Motor neuron (in vitro differentiated cells): ENCODE data around the gene COL9A2. TPM values are rescaled to one million over a fixed set of nuclear protein-coding genes. Genes with fewer than 3 reads are reported as not detected.

Experiments
- ATAC-seq, 8 experiments: fragments of 200-7000 bp; cut with Tn5 transposase; replicated peaks in 6 of 8; 2 replicates each; pipeline ENCODE4 v1.8.0; 2021; ENCODE audit warnings: mild to moderate bottlenecking in 8 of 8, moderate library complexity in 8 of 8
- H3K27ac ChIP-seq, 2 donors: fragments of 250-450 bp; sonication (Bioruptor Pico); 2 replicates each; pipeline ENCODE4 v1.9.0; 2021; ENCODE audit warnings: antibody characterized with exemption in 2 of 2, mild to moderate bottlenecking in 2 of 2, moderate library complexity in 1 of 2
- H3K4me1 ChIP-seq, 2 donors: fragments of 250-450 bp; sonication (Bioruptor Pico); replicated peaks in 1 of 2; 2 replicates each; pipeline ENCODE4 v1.6.1; 2021; ENCODE audit warnings: antibody characterized with exemption in 2 of 2, mild to moderate bottlenecking in 2 of 2, moderate library complexity in 1 of 2
- H3K4me3 ChIP-seq, 5 donors: fragments of 250-450 bp; sonication (Bioruptor Pico); 2 replicates each; pipeline ENCODE4 v1.9.0; 2021; ENCODE audit warnings: antibody characterized with exemption in 5 of 5, mild to moderate bottlenecking in 5 of 5, moderate library complexity in 4 of 5
- WGBS, 10 experiments: fragments of 450-650 bp; shearing (Covaris generic); methylation state at CpG; one replicate each; pipeline ENCODE4 v1.0.0; 2022; 5-methylcytosine and 5-hydroxymethylcytosine counted together
- in situ Hi-C, 9 experiments: fragments of 400-800 bp; cut with MboI; loops; one replicate each; pipeline ENCODE4 v1.15.0; 2021; ENCODE audit warnings: low sequenced_read_pairs in 9 of 9, low pct_unique_long_range_greater_than_20kb in 2 of 9; ENCODE audit not compliant: unreplicated experiment in 9 of 9
- total RNA-seq, 8 experiments: library from RNA; unstranded; fragments of 300-600 nt; gene quantifications; 2 replicates each; pipeline versions ENCODE4 v1.2.3 to v1.2.4, GENCODE V29; 2022

The COL9A2 gene
- total RNA-seq, 8 experiments from 2014 or later: 0.87 to 7.1 (median 1.6) TPM

DNA sequence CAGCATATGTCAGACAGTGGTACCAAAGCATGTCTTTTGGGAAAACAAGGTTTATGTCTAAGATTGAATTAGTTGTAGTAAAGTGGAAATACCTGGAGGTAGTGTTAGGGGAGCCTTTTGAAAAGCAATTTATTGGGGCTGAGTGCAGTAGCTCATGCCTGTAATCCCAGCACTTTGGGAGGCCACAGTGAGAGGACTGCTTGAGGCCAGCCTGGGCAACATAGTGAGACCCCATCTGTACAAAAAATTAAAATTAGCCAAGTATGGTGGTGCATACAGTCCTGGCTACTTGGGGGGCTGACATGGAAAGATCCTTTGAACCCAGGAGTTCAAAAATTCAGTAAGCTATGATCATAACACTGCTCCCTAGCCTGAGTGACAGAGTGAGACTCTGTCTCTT, 51.8 kb downstream of the COL9A2 start:
- in situ Hi-C loops: no loop called here
- no peak for ATAC-seq
- no peaks in the 10 kb centered on the region for H3K4me1 ChIP-seq
- no peak overlapping the region for H3K27ac ChIP-seq
- no peak overlapping the region for H3K4me3 ChIP-seq

DNA sequence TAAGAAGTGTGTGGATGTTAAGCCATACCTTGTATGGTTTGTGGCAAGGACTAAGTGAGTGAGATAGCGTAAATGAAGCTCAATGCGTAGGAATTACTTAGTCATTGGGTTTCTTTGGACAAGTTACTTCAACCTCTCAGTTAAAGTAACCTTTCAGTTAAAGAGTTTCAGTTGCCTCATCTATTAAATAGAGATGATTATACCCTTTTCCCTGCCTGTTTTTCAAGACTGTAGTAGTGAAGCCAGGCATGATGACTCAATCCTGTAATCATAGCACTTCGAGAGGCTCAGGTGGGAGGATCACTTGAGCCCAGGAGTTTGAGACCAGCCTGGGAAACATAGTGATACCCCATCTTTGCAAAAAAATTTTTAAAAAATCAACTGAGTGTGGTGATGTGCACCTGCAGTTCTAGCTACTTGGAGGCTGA, 52.7 kb downstream of the COL9A2 start:
- H3K4me3 ChIP-seq: no peak overlapping the region
- 90 to 100% (median 100%) methylated on average over 1 to 3 of the region's 3 CpGs; no CpG with 5 or more reads in 1 of the 10 experiments for WGBS, 10 experiments
- peaks cover under 1% of the 10 kb centered on the region in 2 donors for H3K4me1 ChIP-seq
- no peak overlapping the region for H3K27ac ChIP-seq
- in situ Hi-C loops: no loop called here
- ATAC-seq: no peak

DNA sequence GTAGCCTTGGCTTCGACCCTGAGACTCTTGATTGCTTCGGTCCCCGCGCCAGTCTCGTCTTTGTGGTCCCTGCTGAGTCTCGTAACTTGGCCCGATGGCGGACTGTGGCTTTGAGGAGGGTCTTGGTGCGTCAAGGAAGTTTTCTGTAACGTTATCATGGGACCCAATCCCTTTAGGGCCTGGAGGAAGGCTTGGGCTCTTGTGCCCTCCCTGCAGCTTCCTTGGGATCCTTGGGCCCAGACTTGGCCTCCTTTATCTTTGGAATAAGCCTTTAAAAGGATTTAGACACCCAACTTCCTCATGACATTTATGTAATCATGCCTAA, 58.7 kb downstream of the COL9A2 start:
- H3K27ac ChIP-seq: peak overlapping the region; percentile 70 to 90
- peak in 2 of 8 experiments; percentile 1 to 4 for ATAC-seq
- H3K4me3 ChIP-seq: peak overlapping the region; percentile 78 to 94 (median 81)
- WGBS, 10 experiments: 0 to 2% (median 0%) methylated on average over 1 to 10 of the region's 10 CpGs; no CpG with 5 or more reads in 3 of the 10 experiments
- peaks cover 12 to 13% of the 10 kb centered on the region in 2 donors for H3K4me1 ChIP-seq
- in situ Hi-C loops: no loop called here

DNA sequence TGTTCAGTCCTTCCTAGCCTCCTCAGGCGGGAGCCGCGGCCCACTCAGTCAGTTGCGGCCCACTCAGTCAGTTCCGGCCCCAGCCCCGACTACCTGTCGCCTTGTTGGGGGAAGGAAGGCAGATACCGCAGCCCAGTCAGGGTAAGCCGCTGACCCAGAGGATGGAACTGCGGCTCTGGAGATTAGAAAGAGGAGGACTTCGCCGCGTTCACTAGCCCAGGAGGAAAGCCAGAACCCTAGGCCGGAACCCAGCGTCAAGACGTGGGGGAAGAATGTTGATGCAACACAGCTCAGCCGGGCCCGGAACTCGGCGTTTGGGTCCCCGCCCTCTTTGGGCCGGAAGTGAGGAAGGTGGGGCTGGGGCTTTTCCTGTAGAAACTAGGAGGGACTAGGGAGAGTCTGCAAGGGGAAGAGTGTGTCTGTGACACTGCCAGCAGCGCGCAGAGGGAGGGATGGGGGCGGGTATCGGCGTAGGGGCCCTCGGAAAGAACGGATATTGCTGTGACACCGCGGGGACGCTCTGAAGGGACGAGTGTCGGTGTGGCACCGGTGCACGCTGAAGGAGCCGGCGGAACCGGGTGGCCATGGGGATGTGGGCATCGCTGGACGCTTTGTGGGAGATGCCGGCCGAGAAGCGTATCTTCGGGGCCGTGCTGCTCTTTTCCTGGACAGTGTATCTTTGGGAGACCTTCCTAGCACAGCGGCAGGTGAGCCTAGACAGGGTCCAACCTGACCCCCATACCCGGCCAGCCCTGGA, 59.2 kb downstream of the COL9A2 start, which contains the start of gene ZMPSTE24:
Gene ZMPSTE24, plus strand, starts transcription at position 549 of the 757 bp plus-strand sequence. Its CDS starts 36 bp downstream, at position 585.
- H3K27ac ChIP-seq: peak within 1 kb of the TSS; percentile 90 to 97
- peaks cover 12 to 13% of the 10 kb centered on the region in 2 donors for H3K4me1 ChIP-seq
- WGBS, 10 experiments: 0 to 17% (median 1%) methylated on average over 1 to 17 of the region's 48 CpGs; no CpG with 5 or more reads in 4 of the 10 experiments
- ATAC-seq: peak; percentile 97 to 99 (median 99)
- H3K4me3 ChIP-seq: peak within 1 kb of the TSS; percentile 78 to 94 (median 81)
- in situ Hi-C loops: no loop called here

DNA sequence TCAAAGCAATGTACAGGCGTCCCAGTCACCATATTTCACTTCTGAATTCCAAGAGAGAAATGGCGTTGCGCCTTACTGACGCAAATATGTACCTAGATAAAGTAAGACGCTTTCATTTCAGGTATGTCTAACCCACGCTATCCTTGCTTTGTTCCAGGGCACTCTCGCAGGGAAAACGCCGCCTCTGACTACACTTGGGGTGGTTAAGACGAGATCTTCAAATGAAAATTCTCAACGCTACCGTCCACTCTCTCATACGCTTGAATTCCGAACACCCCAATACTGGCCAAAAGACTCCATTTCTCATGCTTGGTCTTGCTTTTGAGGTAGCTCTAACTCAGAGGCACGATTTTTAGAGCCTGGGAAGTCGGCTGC, 59.8 kb downstream of the COL9A2 start:
- WGBS, 10 experiments: 0 to 3% (median 0%) methylated on average over 1 to 16 of the region's 16 CpGs
- Histone ChIP-seq H3K4me1 (peaks cover 12 to 13% of the 10 kb centered on the region in 2 donors), H3K4me3 (peak overlapping the region; percentile 78 to 94 (median 81)), H3K27ac (peak overlapping the region; percentile 90 to 97)
- ATAC-seq: peak in 1 of 8 experiments; percentile 4
- in situ Hi-C loops: no loop called here

DNA sequence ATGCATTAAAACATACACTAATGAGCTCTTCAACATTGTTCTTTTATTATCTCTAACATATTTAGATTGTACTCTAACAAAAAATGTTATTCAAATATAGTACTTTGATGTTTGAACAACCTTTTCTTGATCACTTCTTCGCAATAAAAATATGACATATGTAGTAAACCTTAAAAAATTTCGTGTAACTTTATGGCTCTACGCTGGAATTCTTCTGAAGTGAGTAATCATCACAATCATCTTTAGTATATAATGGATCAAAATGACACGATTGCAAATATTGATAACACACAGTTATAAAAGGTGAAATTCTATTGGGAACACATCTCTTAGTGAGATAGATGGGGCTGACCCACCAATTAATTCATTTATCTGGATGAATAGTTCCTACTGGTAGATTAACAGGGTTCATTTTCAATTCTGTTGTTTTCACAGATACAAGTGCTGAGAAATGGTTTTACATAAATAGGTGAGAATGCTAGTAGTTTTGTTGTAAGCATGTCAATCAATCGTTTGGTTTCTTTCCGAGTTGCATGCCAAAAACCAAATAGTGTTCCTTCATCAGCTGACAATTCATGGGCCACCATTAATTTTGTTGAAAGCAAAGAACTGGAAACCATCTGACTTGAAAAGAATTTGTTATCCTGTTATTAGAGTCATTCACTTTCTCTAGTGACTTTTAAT, 60.5 kb downstream of the COL9A2 start:
- Histone ChIP-seq H3K4me1 (peaks cover 12 to 13% of the 10 kb centered on the region in 2 donors), H3K4me3 (peak overlapping the region; percentile 78 to 94 (median 81)), H3K27ac (no peak overlapping the region)
- 47 to 77% (median 69%) methylated on average over 4 to 6 of the region's 6 CpGs for WGBS, 10 experiments
- in situ Hi-C loops: no loop called here
- no peak for ATAC-seq

DNA sequence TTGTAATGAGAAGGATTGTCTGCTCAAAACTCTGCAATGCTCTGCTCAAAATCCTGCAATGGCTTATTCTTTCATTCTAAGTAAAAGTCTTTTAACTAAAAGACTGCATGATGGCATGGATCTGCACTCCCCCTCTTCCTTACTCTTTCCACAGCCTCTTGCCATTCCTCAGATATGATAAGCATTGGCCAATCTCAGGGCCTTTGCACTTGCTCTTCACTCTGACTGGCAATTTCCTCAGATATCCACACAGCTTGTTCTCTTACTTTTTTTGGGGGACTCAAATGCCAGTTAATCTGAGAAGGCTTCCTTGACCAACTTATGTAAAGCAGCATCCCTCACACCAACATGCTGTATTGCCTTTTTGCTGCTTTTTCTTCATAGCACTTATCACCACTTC, 61.9 kb downstream of the COL9A2 start:
- in situ Hi-C loops: no loop called here
- Histone ChIP-seq H3K27ac (no peak overlapping the region), H3K4me3 (no peak overlapping the region), H3K4me1 (peaks cover 12 to 13% of the 10 kb centered on the region in 2 donors)
- no peak for ATAC-seq

DNA sequence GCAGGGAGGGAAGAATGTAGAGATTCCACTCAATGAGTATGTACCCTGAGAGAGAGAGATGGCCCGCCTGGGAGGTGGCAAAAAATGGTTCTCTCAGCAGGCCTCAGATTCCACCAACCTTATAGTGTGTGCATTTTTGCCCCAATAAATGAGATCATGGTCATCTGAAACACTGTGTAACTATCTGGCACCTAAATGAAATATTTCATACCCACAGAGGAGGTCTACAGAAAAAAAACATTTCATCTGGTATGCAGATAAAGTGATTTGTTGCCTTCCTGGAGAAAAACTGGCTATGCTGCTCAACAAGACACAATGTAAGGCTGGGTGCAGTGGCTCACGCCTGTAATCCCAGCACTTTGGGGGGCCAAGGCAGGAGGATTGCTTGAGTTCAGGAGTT, 64.5 kb downstream of the COL9A2 start:
- WGBS, 10 experiments: 60 to 100% (median 80%) methylated on average over 1 to 2 of the region's 2 CpGs; no CpG with 5 or more reads in 2 of the 10 experiments
- in situ Hi-C loops: no loop called here
- H3K4me1 ChIP-seq: peaks cover 5 to 7% of the 10 kb centered on the region in 2 donors
- no peak overlapping the region for H3K4me3 ChIP-seq
- H3K27ac ChIP-seq: no peak overlapping the region
- ATAC-seq: no peak

DNA sequence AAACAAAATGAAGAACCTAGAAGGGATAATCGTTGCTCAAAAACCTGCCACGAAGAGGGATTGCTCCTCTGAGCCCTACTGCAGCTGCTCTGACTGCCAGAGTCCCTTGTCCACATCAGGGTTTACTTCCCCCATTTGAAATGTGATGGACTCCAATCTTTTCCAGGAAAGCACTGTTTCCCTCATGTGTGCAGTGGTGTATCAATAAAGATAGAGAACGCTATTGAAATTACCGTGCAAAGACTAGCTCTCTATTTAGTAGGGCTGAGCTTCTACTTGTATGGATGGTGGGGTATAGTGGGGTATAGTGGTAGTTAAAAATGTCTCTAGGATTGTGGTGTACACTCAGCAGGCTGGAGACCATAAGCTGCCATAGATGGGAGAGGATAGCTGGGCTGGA, 65.6 kb downstream of the COL9A2 start:
- WGBS, 10 experiments: 67 to 100% (median 82%) methylated on average over 1 to 4 of the region's 4 CpGs; no CpG with 5 or more reads in 2 of the 10 experiments
- ATAC-seq: no peak
- in situ Hi-C loops: no loop called here
- Histone ChIP-seq H3K27ac (no peak overlapping the region), H3K4me3 (no peak overlapping the region), H3K4me1 (peaks cover under 1 to 3% of the 10 kb centered on the region in 2 donors)

Other genes starting within 250 kb of the COL9A2 start
- 100 to 1,000 TPM in 2 of 8 experiments, 10 to 100 TPM in 6; 46.3 to 106 (median 65.8) TPM for gene PPT1, start 220.0 kb downstream of the COL9A2 start, total RNA-seq
- gene RLF, start 155.9 kb downstream of the COL9A2 start, total RNA-seq: 10 to 100 TPM in 7 of 8 experiments, 1 to 10 TPM in 1; 8.8 to 61.1 (median 31.2) TPM
- gene TMCO2, start 69.3 kb downstream of the COL9A2 start, total RNA-seq: under 1 TPM in 1 of 8 experiments, not detected in 7; 0.33 TPM
- 10 to 100 TPM; 20.6 to 58.0 (median 40.7) TPM for gene ZMPSTE24, start 59.0 kb downstream of the COL9A2 start, total RNA-seq
- gene SMAP2, start 56.4 kb upstream of the COL9A2 start, total RNA-seq: 10 to 100 TPM in 7 of 8 experiments, 1 to 10 TPM in 1; 9.6 to 60.9 (median 35.6) TPM
- gene ZFP69B, start 133.2 kb upstream of the COL9A2 start, total RNA-seq: 10 to 100 TPM in 3 of 8 experiments, 1 to 10 TPM in 5; 1.9 to 17.6 (median 8.7) TPM
- gene ZFP69, start 160.0 kb upstream of the COL9A2 start, total RNA-seq: 1 to 10 TPM; 4.8 to 8.5 (median 7.3) TPM
- gene EXO5, start 191.5 kb upstream of the COL9A2 start, total RNA-seq: 10 to 100 TPM in 4 of 8 experiments, 1 to 10 TPM in 4; 7.6 to 16.0 (median 10.7) TPM
- 1 to 10 TPM in 7 of 8 experiments, under 1 TPM in 1; 0.97 to 8.0 (median 5.6) TPM for gene ZNF684, start 214.4 kb upstream of the COL9A2 start, total RNA-seq